CD14-positive monocyte (primary cell): Measurements from ENCODE around the gene MICB. TPM values are rescaled to one million over a fixed set of nuclear protein-coding genes. Genes with fewer than 3 reads are reported as not detected.
"Not testable (repeated sequence)": the region's sequence is repeated elsewhere in the genome, so short reads cannot be mapped to it uniquely, and the experiment has no call there.

Experiments
- DNase-seq, 3 donors: peaks; one replicate each; pipeline ENCODE4 v3.0.0-alpha.2; 2011 to 2022
- H2AFZ ChIP-seq: 2 replicates; pipeline ENCODE4 v1.6.0; 2012; ENCODE audit warnings: mild to moderate bottlenecking, low read depth, low read length, inconsistent platforms; ENCODE audit not compliant: insufficient read depth, poor library complexity, severe bottlenecking
- H3K27ac ChIP-seq, 2 donors: 1 replicate in 1 of 2; 2 replicates in 1 of 2; pipeline ENCODE4 v1.5.1; 2012 to 2013; ENCODE audit warnings: low read length in 2 of 2, control low read depth in 1 of 2, inconsistent platforms in 1 of 2, low read depth in 1 of 2, mild to moderate bottlenecking in 1 of 2
- H3K27me3 ChIP-seq, 2 donors: one replicate each; pipeline versions ENCODE4 v1.6.0 to v1.6.1; 2011 to 2013; ENCODE audit warnings: low read length in 2 of 2; ENCODE audit not compliant: control insufficient read depth in 2 of 2, insufficient read depth in 2 of 2
- H3K36me3 ChIP-seq, 2 donors: replicated peaks in 1 of 2; 1 replicate in 1 of 2; 2 replicates in 1 of 2; pipeline versions ENCODE4 v1.5.1 to v1.6.1; 2012 to 2013; ENCODE audit warnings: low read length in 2 of 2, control low read depth in 1 of 2, inconsistent platforms in 1 of 2, mild to moderate bottlenecking in 1 of 2; ENCODE audit not compliant: insufficient read depth in 2 of 2, control insufficient read depth in 1 of 2
- H3K4me1 ChIP-seq, 2 donors: 1 replicate in 1 of 2; 2 replicates in 1 of 2; pipeline versions ENCODE4 v1.5.1 to v1.6.1; 2012 to 2013; ENCODE audit warnings: low read length in 2 of 2, control low read depth in 1 of 2, inconsistent platforms in 1 of 2, mild to moderate bottlenecking in 1 of 2, moderate library complexity in 1 of 2; ENCODE audit not compliant: insufficient read depth in 2 of 2, control insufficient read depth in 1 of 2
- H3K4me2 ChIP-seq: replicated peaks from 2 replicates; pipeline ENCODE3; 2012; ENCODE audit warnings: low read length, moderate library complexity, mild to moderate bottlenecking; ENCODE audit not compliant: poor library complexity, severe bottlenecking; ENCODE audit errors: extremely low read depth
- H3K4me3 ChIP-seq, 3 experiments: fragments of 200-600 bp in 1 of 3; sonication (generic) in 1 of 3; replicated peaks in 1 of 3; 1 replicate in 2 of 3; 2 replicates in 1 of 3; pipeline ENCODE4 v1.5.1; 2011 to 2013; ENCODE audit warnings: low read length in 3 of 3, mild to moderate bottlenecking in 3 of 3, control low read depth in 2 of 3, low read depth in 2 of 3, inconsistent platforms in 1 of 3, moderate library complexity in 1 of 3
- H3K79me2 ChIP-seq: 2 replicates; pipeline ENCODE4 v1.6.0; 2012; ENCODE audit warnings: mild to moderate bottlenecking, control low read depth, inconsistent platforms, low read length, moderate library complexity; ENCODE audit not compliant: insufficient read depth
- H3K9ac ChIP-seq: 2 replicates; pipeline ENCODE4 v1.6.0; 2017; ENCODE audit warnings: low read length, mild to moderate bottlenecking; ENCODE audit not compliant: insufficient read depth, poor library complexity, severe bottlenecking
- H3K9me3 ChIP-seq, 2 donors: replicated peaks in 1 of 2; 1 replicate in 1 of 2; 2 replicates in 1 of 2; pipeline versions ENCODE4 v1.5.1 to v1.6.1; 2012 to 2013; ENCODE audit warnings: low read length in 2 of 2, control low read depth in 1 of 2; ENCODE audit not compliant: control insufficient read depth in 1 of 2, insufficient read depth in 1 of 2
- H4K20me1 ChIP-seq: 2 replicates; pipeline ENCODE4 v1.6.0; 2012; ENCODE audit warnings: mild to moderate bottlenecking, low read length, control low read depth, moderate library complexity; ENCODE audit not compliant: insufficient read depth
- H3K27ac Mint-ChIP-seq, 7 donors: one replicate each; pipeline ENCODE4 v1.8.0; 2020; ENCODE audit warnings: mild to moderate bottlenecking in 7 of 7, mixed read lengths in 7 of 7, moderate library complexity in 6 of 7, inconsistent platforms in 2 of 7
- H3K27me3 Mint-ChIP-seq, 3 donors: one replicate each; pipeline ENCODE4 v1.8.0; 2021 to 2022; ENCODE audit warnings: low read depth in 3 of 3, mild to moderate bottlenecking in 3 of 3, mixed read lengths in 3 of 3, moderate library complexity in 3 of 3, inconsistent platforms in 1 of 3
- H3K36me3 Mint-ChIP-seq, 2 donors: one replicate each; pipeline ENCODE4 v1.8.0; 2020; ENCODE audit warnings: mixed read lengths in 2 of 2, inconsistent platforms in 1 of 2, mild to moderate bottlenecking in 1 of 2
- H3K4me1 Mint-ChIP-seq: one replicate; pipeline ENCODE4 v1.8.0; 2020; ENCODE audit warnings: mild to moderate bottlenecking, mixed read lengths
- H3K4me3 Mint-ChIP-seq, 2 donors: one replicate each; pipeline ENCODE4 v1.8.0; 2020; ENCODE audit warnings: mild to moderate bottlenecking in 2 of 2, mixed read lengths in 2 of 2, moderate library complexity in 1 of 2
- H3K9me3 Mint-ChIP-seq, 7 donors: one replicate each; pipeline ENCODE4 v1.8.0; 2020 to 2022; ENCODE audit warnings: mixed read lengths in 7 of 7, mild to moderate bottlenecking in 6 of 7, moderate library complexity in 6 of 7, inconsistent platforms in 2 of 7
- WGBS: methylation state at CpG from one replicate; pipeline ENCODE4 v1.1.5; 2013; ENCODE audit warnings: missing lambda C conversion rate; ENCODE audit not compliant: insufficient coverage; 5-methylcytosine and 5-hydroxymethylcytosine counted together
- intact Hi-C, 2 donors: fragments of 100-400 bp; cut with micrococcal nuclease; formaldehyde crosslinking; loops; one replicate each; pipeline versions ENCODE4 v1.15.0 to v1.15.1; 2023
- polyA plus RNA-seq, 3 donors: library from polyadenylated mRNA; depleted of rRNA in 1 of 3; unstranded in 2 of 3; stranded (reverse) in 1 of 3; fragments of 300-500 nt in 2 of 3; fragments of >200 nt in 1 of 3; fragmentation: Illumina TruSeq in 2 of 3; gene quantifications; 1 replicate in 2 of 3; 2 replicates in 1 of 3; pipeline ENCODE4 v1.2.3, GENCODE V29; 2012 to 2021
- TF ChIP-seq, protein P1 (sequence below): fragments of 200-600 bp; IDR thresholded peaks from one replicate; pipeline ENCODE4 v1.8.0; 2022; ENCODE audit warnings: antibody characterized with exemption, mild to moderate bottlenecking

Gene MICB
- polyA plus RNA-seq, 3 donors: 8.1 to 34.8 (median 11.4) TPM

- H3K27ac Mint-ChIP-seq: peak overlapping the region in 3 of 7 donors; percentile 6 to 58 (median 22)
- DNase-seq: peak in 2 of 3 donors; percentile 20 to 25
- no peak overlapping the region for H3K4me2 ChIP-seq
- peaks cover 14 to 32% of the 10 kb centered on the region in 2 donors for H3K4me1 ChIP-seq
- H4K20me1 ChIP-seq: peaks cover 98% of the 10 kb centered on the region
- peak overlapping the region in 1 of 2 donors; percentile 34 for H3K27ac ChIP-seq
- H3K36me3 ChIP-seq: peaks cover 27 to 28% of the 10 kb centered on the region in 2 donors
- TF ChIP-seq, protein P1, sequence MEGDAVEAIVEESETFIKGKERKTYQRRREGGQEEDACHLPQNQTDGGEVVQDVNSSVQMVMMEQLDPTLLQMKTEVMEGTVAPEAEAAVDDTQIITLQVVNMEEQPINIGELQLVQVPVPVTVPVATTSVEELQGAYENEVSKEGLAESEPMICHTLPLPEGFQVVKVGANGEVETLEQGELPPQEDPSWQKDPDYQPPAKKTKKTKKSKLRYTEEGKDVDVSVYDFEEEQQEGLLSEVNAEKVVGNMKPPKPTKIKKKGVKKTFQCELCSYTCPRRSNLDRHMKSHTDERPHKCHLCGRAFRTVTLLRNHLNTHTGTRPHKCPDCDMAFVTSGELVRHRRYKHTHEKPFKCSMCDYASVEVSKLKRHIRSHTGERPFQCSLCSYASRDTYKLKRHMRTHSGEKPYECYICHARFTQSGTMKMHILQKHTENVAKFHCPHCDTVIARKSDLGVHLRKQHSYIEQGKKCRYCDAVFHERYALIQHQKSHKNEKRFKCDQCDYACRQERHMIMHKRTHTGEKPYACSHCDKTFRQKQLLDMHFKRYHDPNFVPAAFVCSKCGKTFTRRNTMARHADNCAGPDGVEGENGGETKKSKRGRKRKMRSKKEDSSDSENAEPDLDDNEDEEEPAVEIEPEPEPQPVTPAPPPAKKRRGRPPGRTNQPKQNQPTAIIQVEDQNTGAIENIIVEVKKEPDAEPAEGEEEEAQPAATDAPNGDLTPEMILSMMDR: no peak
- H3K36me3 Mint-ChIP-seq: peaks cover 30 to 35% of the 10 kb centered on the region in 2 donors
- peaks cover 50% of the 10 kb centered on the region for H3K4me1 Mint-ChIP-seq
- H3K27me3 ChIP-seq: no peaks in the 10 kb centered on the region
- no peak overlapping the region for H2AFZ ChIP-seq
- H3K4me3 Mint-ChIP-seq: peak overlapping the region in 1 of 2 donors; percentile 30
- H3K9me3 ChIP-seq: no peaks in the 10 kb centered on the region
- intact Hi-C loops: no loop called here
- no peak overlapping the region for H3K4me3 ChIP-seq
- no peak overlapping the region for H3K9ac ChIP-seq
- peaks cover 0 to 2% (median 0%) of the 10 kb centered on the region in 7 donors for H3K9me3 Mint-ChIP-seq
- peaks cover 0 to 2% (median 0%) of the 10 kb centered on the region in 3 donors for H3K27me3 Mint-ChIP-seq
- peaks cover 94% of the 10 kb centered on the region for H3K79me2 ChIP-seq
These were observed 4.6 kb downstream of the MICB start for GRCh38 chr6:31502586-31502985.

GRCh38 chr6:31509036-31509435 lies 11.1 kb downstream of the MICB start:
- intact Hi-C loops, H3K27me3 ChIP-seq, H3K9me3 ChIP-seq, H3K9ac ChIP-seq, H3K9me3 Mint-ChIP-seq, H3K4me3 Mint-ChIP-seq, H3K27me3 Mint-ChIP-seq, H3K4me2 ChIP-seq, DNase-seq, H3K27ac ChIP-seq, H3K4me1 ChIP-seq, H3K4me3 ChIP-seq, H3K4me1 Mint-ChIP-seq, H2AFZ ChIP-seq: not testable (repeated sequence)
- peaks cover 66 to 77% of the 10 kb centered on the region in 2 donors for H3K36me3 Mint-ChIP-seq
- peaks cover 33% of the 10 kb centered on the region for H3K79me2 ChIP-seq
- H4K20me1 ChIP-seq: peaks cover 50% of the 10 kb centered on the region
- peak overlapping the region in 3 of 7 donors; percentile 33 to 82 (median 36) for H3K27ac Mint-ChIP-seq
- H3K36me3 ChIP-seq: peaks cover 63 to 67% of the 10 kb centered on the region in 2 donors
- 50% methylated on average over 2 of the region's 2 CpGs for WGBS
